ENCODE data around the gene CD276.
"Not testable (repeated sequence)": the region's sequence is repeated elsewhere in the genome, so short reads cannot be mapped to it uniquely, and the experiment has no call there.

Gene CD276

GRCh38 chr15:73685981-73686380 is 1.8 kb downstream of the CD276 start:
- DNase-seq, result no peak

GRCh38 chr15:73686781-73687256 is 2.6 kb downstream of the CD276 start:
- no peak for DNase-seq

- no peak for DNase-seq
These were observed 3.2 kb downstream of the CD276 start for GRCh38 chr15:73687351-73687750.

- no peak for DNase-seq
These were observed 4.3 kb downstream of the CD276 start for GRCh38 chr15:73688455-73688854.

- DNase-seq, result no peak
These were observed 7.2 kb downstream of the CD276 start for GRCh38 chr15:73691396-73691795.

- DNase-seq, result no peak
These were observed 10.2 kb downstream of the CD276 start for GRCh38 chr15:73694419-73694818.

GRCh38 chr15:73695773-73696640 is 11.8 kb downstream of the CD276 start:
- no peak for DNase-seq

GRCh38 chr15:73696641-73697001 is 12.4 kb downstream of the CD276 start:
- DNase-seq, result no peak

GRCh38 chr15:73697033-73697467 is 12.9 kb downstream of the CD276 start:
- peak; percentile 71 for DNase-seq

- DNase-seq, result no peak
These were observed 15.3 kb downstream of the CD276 start for GRCh38 chr15:73699249-73700040.

- peak; percentile 61 for DNase-seq
These were observed 16.1 kb downstream of the CD276 start for GRCh38 chr15:73700041-73700842.

- DNase-seq, result not testable (repeated sequence)
These were observed 18.4 kb downstream of the CD276 start for GRCh38 chr15:73702311-73703239.

GRCh38 chr15:73703601-73704000 is 19.4 kb downstream of the CD276 start:
- not testable (repeated sequence) for DNase-seq

- DNase-seq, result not testable (repeated sequence)
These were observed 20.1 kb downstream of the CD276 start for GRCh38 chr15:73704142-73704868.

- peak; percentile 14 for DNase-seq
These were observed 20.9 kb downstream of the CD276 start for GRCh38 chr15:73704869-73705645.

- no peak for DNase-seq
These were observed 24.5 kb downstream of the CD276 start for GRCh38 chr15:73708691-73709090.

GRCh38 chr15:73709241-73709640 is 25.1 kb downstream of the CD276 start:
- no peak for DNase-seq

GRCh38 chr15:73709686-73710085 is 25.5 kb downstream of the CD276 start:
- no peak for DNase-seq

GRCh38 chr15:73710321-73710720 is 26.1 kb downstream of the CD276 start:
- DNase-seq, result peak; percentile 43

- DNase-seq, result no peak
These were observed 27.3 kb downstream of the CD276 start for GRCh38 chr15:73711526-73711925.
